ENCODE measurements around the gene PPP6R2.

GRCh38 chr22:50326956-50327710, 16.0 kb upstream of the PPP6R2 start, which contains the start of gene DENND6B:
- peak; percentile 54 for TF ChIP-seq CTCF (conservative IDR thresholded peaks at IDR 0.05; ENCODE audit: low read length)
- TF ChIP-seq EZH2phosphoT487 (IDR thresholded peaks at IDR 0.05; ENCODE audit: borderline replicate concordance, low read depth, low read length): no peak
